HG02588 (cell line): ENCODE results near the gene IMMP2L.
"Not testable (repeated sequence)": the region's sequence is repeated elsewhere in the genome, so short reads cannot be mapped to it uniquely, and the experiment has no call there.

Experiments
- ATAC-seq: cut with Tn5 transposase; IDR thresholded peaks from one replicate; pipeline ENCODE4 v1.9.1; 2021; ENCODE audit warnings: mild to moderate bottlenecking, moderate library complexity; ENCODE audit not compliant: unreplicated experiment

Gene IMMP2L

DNA sequence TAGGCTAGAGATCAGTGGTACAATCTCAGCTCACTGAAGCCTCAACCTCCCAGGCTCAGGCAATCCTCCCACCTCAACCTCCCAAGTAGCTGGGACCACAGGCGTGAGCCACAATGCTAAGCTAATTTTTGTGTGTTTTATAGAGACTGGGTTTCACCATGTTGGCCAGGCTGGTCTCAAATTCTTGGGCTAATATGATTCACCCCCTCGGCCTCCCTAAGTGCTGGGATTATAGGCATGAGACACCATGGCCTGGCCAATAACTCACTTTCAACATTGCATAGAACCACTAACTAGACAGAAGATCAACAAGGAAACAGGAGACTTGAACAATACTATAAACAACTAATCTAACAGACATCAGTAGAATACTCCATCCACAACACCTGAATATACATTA, 279.7 kb downstream of the IMMP2L start:
- no peak for ATAC-seq

- ATAC-seq, result no peak
Measured at GRCh38 chr7:111274857-111275256, 287.4 kb downstream of the IMMP2L start.

GRCh38 chr7:111272092-111272491, 290.2 kb downstream of the IMMP2L start:
- no peak for ATAC-seq

- ATAC-seq, result not testable (repeated sequence)
Measured at GRCh38 chr7:111270794-111271193, 291.5 kb downstream of the IMMP2L start.

GRCh38 chr7:111268941-111269340, 293.4 kb downstream of the IMMP2L start:
- ATAC-seq, result no peak

- no peak for ATAC-seq
Measured at GRCh38 chr7:111266613-111267012, 295.7 kb downstream of the IMMP2L start.

GRCh38 chr7:111265394-111265793, 296.9 kb downstream of the IMMP2L start:
- ATAC-seq, result no peak

DNA sequence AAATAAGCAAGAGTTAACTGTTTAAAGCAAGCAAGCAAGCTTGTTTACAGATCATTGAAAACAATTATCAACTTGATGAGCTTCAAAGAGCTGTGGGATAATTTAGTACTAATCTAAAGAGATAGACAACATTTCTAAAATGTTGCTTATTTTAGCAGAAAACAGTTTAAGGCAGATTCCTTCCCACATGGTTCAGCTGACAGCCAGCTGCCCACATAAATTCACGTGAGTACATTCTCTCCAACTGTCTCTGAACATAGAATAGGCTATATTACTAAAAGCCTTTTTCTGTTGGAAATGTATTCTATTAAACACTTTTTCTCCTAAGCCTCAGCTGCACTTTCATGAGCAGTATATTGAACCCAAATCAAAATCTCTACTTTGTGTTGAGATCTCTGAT, 297.3 kb downstream of the IMMP2L start:
- ATAC-seq, result no peak

DNA sequence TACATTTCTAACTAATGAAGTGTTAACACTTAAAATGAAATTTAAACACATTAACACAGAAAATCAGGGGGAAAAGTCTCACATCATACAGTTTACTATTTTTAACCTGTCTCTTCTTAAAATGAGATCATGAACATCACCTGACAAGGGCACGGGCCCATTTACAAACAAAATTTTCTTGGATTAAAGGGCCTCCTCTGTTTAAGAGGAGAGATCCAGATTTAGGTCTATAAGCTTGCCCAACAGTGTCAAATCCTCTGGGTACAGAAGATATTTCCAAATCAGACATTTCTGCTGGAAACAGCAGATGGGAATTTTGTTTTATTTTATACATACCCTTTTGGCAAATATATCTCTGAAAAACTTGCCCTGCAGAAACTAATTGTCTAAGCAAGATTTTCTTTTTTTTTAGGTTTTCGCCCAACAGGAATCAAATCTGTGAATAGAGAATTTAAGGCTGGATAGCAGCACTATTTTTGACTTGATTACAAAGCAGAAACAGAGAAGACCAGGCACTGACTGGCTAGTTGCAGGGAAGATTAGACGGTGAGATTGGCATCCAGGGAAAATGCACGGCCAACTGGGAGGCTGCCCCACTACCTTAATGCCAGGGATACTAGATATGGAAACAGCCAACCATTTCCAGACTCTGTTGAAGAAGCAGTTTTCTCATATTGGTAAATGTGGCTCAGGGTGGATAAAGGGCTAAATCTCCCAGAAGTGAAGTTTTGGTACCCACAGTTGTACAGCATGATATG, 298.0 kb downstream of the IMMP2L start:
- no peak for ATAC-seq

GRCh38 chr7:111262293-111263116, 299.8 kb downstream of the IMMP2L start:
- ATAC-seq, result no peak

DNA sequence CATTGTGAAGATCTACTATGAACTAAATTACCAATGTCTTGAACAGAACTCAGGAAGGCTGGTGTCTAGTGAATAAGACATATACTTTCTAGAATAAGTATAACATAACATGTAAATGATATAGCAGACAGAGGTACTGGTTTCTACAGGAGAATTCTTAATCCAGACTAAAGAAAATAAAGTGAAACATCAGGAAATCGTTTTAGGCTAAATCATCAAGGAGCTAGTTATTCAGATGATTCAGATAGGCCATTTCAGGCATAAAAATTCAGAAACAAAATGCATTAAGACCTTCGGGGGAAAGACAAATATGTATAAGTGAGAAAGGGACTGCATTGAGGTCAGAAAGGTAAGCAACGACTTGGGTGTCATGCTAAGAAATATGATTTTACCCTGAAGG, 300.8 kb downstream of the IMMP2L start:
- ATAC-seq, result no peak

DNA sequence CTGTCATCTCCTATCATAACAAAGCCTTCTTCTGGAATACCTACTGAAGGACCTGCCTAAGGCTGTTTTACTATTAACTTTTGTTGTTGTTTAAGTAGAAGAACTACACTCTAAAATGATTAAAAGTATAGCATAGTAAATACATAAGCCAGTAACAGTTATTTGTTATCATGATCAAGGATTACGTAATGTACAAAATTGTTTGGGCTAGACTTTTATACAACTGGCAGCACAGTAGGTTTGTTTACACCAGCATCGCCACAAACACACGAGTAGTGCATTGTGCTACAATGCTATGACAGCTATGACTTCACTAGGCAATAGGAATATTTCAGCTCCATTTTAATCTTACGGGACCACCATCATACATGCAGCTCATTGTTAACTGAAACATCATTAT, 302.3 kb downstream of the IMMP2L start:
- no peak for ATAC-seq

DNA sequence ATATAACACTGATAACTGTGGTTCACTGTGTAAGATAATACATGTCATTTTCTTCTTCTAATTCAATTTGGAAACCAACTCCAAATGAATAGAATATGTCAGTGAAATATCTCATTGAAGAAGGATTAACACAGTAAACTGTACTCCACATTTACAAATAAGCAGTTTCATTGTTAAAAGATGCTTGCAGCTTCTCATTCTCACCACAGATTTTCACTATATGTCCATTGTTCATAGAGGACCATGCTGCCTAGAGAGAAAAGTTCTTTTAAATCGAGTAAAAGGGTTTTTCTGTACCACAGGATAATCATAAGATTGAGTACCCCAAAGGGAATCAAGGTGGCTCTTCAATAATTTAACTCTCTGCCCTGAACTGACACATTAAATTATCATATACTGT, 305.9 kb downstream of the IMMP2L start:
- ATAC-seq, result no peak

DNA sequence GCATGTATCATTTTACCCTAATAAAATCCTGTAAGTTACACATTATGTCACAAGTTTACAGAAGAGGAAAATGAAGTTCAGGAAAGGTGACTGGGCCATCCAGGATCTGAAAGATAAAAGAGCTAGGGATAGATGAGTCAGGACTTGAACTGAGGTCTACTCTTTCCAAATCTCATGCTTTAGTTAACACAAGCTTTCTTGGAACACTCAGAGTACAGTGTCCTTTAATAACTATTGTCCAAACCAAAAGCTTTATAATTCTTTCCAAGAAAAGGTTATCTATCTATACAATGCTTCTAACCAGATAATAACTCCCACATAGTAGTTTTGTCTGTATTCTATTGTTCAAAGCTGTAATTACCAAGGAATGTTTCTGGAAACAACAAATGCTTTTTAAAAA, 306.7 kb downstream of the IMMP2L start:
- no peak for ATAC-seq

- not testable (repeated sequence) for ATAC-seq
Measured at GRCh38 chr7:111251365-111251764, 310.9 kb downstream of the IMMP2L start.

GRCh38 chr7:111249807-111250206, 312.5 kb downstream of the IMMP2L start:
- ATAC-seq, result not testable (repeated sequence)

DNA sequence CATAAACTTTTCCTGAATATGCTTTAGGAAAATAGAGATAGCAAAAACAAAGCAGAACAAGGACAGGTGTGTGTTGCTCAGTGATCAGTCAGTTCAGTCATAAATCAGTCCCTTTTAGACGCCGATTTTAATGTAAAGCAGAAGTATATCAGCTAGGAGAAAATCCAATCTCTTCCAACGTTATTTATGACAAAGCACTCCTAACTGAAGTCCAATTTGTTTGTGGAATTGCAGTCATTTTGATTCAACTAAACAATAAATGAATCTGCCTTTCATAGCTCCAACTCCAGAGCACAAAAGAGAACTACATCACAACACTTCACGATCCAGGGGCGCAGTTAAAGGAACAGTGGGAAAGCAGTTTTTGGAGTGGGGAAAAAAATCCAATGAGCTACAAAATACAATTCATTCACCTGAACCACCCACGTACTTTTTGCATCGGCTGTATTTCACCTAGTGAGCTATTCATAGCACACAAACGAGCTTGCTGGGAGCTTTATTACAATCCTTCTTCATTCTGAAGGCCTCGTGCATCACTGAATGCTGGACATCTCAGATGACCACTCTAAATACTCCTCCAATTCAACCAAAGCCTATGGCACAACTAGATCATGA, 320.0 kb downstream of the IMMP2L start:
- no peak for ATAC-seq

DNA sequence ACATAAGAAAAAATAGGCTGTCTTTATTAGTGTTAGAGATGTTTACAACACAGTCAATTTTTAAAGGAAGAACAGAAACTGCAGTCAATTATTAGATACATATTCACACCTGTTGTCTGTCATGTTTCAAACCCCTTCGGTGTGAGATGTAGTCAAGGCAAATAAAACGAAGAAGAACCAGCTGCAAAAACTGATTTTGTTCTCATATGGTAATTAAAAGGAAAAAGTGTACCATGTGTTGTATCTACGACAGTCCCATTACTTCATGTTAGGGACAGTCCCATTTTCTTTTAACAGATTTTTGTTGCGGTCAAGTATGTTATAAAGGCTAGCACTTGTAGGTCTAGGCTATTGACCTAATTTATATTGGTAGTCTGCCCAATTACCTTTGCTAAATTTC, 321.9 kb downstream of the IMMP2L start:
- ATAC-seq, result peak; percentile 54

DNA sequence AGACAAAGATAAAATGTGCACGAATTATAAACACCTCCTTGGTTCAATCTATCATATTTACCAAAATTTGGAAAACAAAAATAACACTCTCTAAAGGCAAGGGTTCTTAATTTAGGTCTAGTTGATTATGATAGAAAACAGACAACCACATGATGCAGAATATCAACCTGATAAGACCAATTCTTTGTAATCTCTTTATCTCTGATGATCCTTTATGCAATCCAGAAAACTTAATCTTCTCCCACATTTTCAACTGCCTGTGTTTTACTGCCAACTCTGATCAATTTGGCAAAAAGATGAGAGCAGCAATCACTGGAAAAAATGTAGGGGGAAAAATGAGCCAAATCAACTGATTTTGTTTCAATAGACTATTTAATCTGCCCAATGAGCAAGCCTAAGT, 322.9 kb downstream of the IMMP2L start:
- no peak for ATAC-seq

- no peak for ATAC-seq
Measured at GRCh38 chr7:111238886-111239285, 323.4 kb downstream of the IMMP2L start.

DNA sequence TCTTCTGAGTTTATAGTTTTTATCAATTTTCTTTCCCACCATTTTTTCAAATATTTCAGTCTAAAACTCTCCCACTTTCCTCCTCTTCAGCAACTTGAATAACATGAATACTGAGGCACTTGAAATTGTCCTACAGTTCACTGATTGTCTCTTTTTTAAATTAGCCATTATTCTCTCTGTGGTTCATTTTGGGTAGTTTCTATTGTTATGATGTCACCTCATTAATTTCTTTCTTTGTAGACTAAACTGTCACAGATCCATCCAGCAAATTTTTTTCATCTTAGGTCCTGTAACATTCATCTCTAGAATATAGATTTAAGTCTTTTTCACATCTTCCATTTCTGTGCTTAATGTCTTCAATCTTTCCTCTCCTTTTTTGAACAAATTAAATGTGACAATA, 326.6 kb downstream of the IMMP2L start:
- ATAC-seq, result no peak
